Tibial nerve (tissue), 4 donors: ENCODE data around the gene DCTN5. TPM values are rescaled to one million over a fixed set of nuclear protein-coding genes. Genes with fewer than 3 reads are reported as not detected.

Experiments
- DNase-seq, 2 donors: peaks; one replicate each; pipeline ENCODE4 v3.0.0-alpha.2; 2019; ENCODE audit warnings: low spot score in 2 of 2
- H3K27ac ChIP-seq, 4 donors: fragments of 200-600 bp; sonication (generic) in 3 of 4; one replicate each; pipeline ENCODE4 v1.5.1; 2017 to 2019; ENCODE audit warnings: mild to moderate bottlenecking in 1 of 4
- H3K27me3 ChIP-seq, 2 donors: fragments of 200-600 bp; sonication (generic) in 1 of 2; one replicate each; pipeline versions ENCODE4 v1.5.1 to v1.6.0; 2017 to 2019
- H3K36me3 ChIP-seq, 3 donors: fragments of 200-600 bp; sonication (generic); one replicate each; pipeline ENCODE4 v1.5.1; 2018 to 2019
- H3K4me1 ChIP-seq, 4 donors: fragments of 200-600 bp; sonication (generic) in 3 of 4; one replicate each; pipeline ENCODE4 v1.5.1; 2017 to 2019
- H3K4me3 ChIP-seq, 4 donors: fragments of 200-600 bp; sonication (generic) in 3 of 4; one replicate each; pipeline ENCODE4 v1.5.1; 2017 to 2019; ENCODE audit warnings: mild to moderate bottlenecking in 1 of 4, moderate library complexity in 1 of 4
- H3K9me3 ChIP-seq, 4 donors: fragments of 200-600 bp; sonication (generic) in 3 of 4; one replicate each; pipeline ENCODE4 v1.5.1; 2017 to 2019
- EP300 ChIP-seq, 2 donors: sonication (generic); formaldehyde crosslinking; IDR thresholded peaks; one replicate each; pipeline ENCODE4 v1.6.1; 2017; ENCODE audit warnings: antibody characterized with exemption in 2 of 2, mild to moderate bottlenecking in 1 of 2
- POLR2A ChIP-seq, 2 donors: fragments of 450-650 bp; IDR thresholded peaks; one replicate each; pipeline ENCODE4 v1.6.1; 2017; ENCODE audit warnings: antibody characterized with exemption in 2 of 2, mild to moderate bottlenecking in 2 of 2, moderate library complexity in 2 of 2
- WGBS, 2 donors: methylation state at CpG; one replicate each; pipeline ENCODE4 v1.1.5; 2018; 5-methylcytosine and 5-hydroxymethylcytosine counted together
- total RNA-seq, 4 donors: library from RNA; depleted of rRNA; stranded (reverse); fragments of >200 nt; gene quantifications; one replicate each; pipeline ENCODE4 v1.1.0, GENCODE V29; 2016
- TF ChIP-seq, protein P1 (sequence below), 5 experiments: fragments of 200-600 bp in 3 of 5; fragments of 450-650 bp in 2 of 5; sonication (generic) in 3 of 5; IDR thresholded peaks; one replicate each; pipeline ENCODE4 v1.5.1; 2016 to 2019; ENCODE audit warnings: antibody characterized with exemption in 5 of 5, mild to moderate bottlenecking in 3 of 5, moderate library complexity in 2 of 5

DCTN5 gene
- total RNA-seq, 4 donors from 2014 or later = 23.1 to 28.8 (median 27.3) TPM

GRCh38 chr16:23694644-23695373 is 53.5 kb downstream of the DCTN5 start:
- DNase-seq = no peak
- 18 to 20% methylated on average over 28 to 32 of the region's 32 CpGs for WGBS, 2 donors
- Histone ChIP-seq H3K36me3 (peaks cover 0 to 23% (median 9%) of the 10 kb centered on the region in 3 donors), H3K9me3 (no peaks in the 10 kb centered on the region), H3K27me3 (no peaks in the 10 kb centered on the region), H3K4me3 (peak overlapping the region in 1 of 4 donors; percentile 25), H3K4me1 (peaks cover 0 to 9% (median 0%) of the 10 kb centered on the region in 4 donors), H3K27ac (no peak overlapping the region)
- TF ChIP-seq, protein P1, sequence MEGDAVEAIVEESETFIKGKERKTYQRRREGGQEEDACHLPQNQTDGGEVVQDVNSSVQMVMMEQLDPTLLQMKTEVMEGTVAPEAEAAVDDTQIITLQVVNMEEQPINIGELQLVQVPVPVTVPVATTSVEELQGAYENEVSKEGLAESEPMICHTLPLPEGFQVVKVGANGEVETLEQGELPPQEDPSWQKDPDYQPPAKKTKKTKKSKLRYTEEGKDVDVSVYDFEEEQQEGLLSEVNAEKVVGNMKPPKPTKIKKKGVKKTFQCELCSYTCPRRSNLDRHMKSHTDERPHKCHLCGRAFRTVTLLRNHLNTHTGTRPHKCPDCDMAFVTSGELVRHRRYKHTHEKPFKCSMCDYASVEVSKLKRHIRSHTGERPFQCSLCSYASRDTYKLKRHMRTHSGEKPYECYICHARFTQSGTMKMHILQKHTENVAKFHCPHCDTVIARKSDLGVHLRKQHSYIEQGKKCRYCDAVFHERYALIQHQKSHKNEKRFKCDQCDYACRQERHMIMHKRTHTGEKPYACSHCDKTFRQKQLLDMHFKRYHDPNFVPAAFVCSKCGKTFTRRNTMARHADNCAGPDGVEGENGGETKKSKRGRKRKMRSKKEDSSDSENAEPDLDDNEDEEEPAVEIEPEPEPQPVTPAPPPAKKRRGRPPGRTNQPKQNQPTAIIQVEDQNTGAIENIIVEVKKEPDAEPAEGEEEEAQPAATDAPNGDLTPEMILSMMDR (IDR thresholded peaks at IDR 0.05) = no peak

- Histone ChIP-seq H3K27me3 (no peaks in the 10 kb centered on the region), H3K9me3 (no peaks in the 10 kb centered on the region), H3K27ac (no peak overlapping the region), H3K4me1 (peaks cover 0 to 9% (median 0%) of the 10 kb centered on the region in 4 donors), H3K36me3 (peaks cover 0 to 14% (median under 1%) of the 10 kb centered on the region in 3 donors), H3K4me3 (no peak overlapping the region)
- DNase-seq = no peak
- 87 to 89% methylated on average over 11 of the region's 11 CpGs for WGBS, 2 donors
- no peak for TF ChIP-seq POLR2A (IDR thresholded peaks at IDR 0.05)
- no peak for TF ChIP-seq EP300 (IDR thresholded peaks at IDR 0.05)
- TF ChIP-seq, protein P1 (IDR thresholded peaks at IDR 0.05) = no peak
Observed at GRCh38 chr16:23695756-23696155, 54.5 kb downstream of the DCTN5 start.

GRCh38 chr16:23699100-23699499 is 57.8 kb downstream of the DCTN5 start:
- Histone ChIP-seq H3K4me3 (no peak overlapping the region), H3K27ac (peak overlapping the region in 1 of 4 donors; percentile 59), H3K9me3 (peaks cover 0 to 13% (median 0%) of the 10 kb centered on the region in 4 donors), H3K4me1 (peaks cover 0 to 9% (median 0%) of the 10 kb centered on the region in 4 donors), H3K36me3 (no peaks in the 10 kb centered on the region), H3K27me3 (no peaks in the 10 kb centered on the region)
- 86 to 90% methylated on average over 4 of the region's 4 CpGs for WGBS, 2 donors
- DNase-seq = no peak
- TF ChIP-seq POLR2A (IDR thresholded peaks at IDR 0.05) (no peak), EP300 (IDR thresholded peaks at IDR 0.05) (no peak)
- TF ChIP-seq, protein P1 (IDR thresholded peaks at IDR 0.05) = no peak

DNA sequence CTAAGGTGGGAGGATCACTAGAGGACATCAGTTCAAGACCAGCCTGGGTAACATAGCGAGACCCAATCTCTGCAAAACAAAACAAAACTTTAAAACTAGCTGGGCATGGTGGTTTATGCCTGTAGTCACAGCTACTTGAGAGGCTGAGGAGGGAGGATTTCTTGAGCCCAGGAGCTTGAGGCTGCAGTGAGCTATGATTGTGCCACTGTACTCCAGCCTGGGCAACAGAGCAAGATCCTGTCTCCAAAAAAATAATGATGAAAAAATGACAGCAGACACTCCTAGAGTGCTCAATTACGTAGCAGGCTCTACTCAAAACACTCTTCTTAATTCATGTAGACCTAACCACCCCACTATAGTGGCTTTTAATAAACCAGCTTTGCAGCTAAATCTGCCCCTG is 58.8 kb downstream of the DCTN5 start:
- WGBS, 2 donors = 74 to 81% methylated on average over 2 of the region's 2 CpGs
- H3K27me3 ChIP-seq = no peaks in the 10 kb centered on the region
- DNase-seq = no peak
- no peak for TF ChIP-seq POLR2A (IDR thresholded peaks at IDR 0.05)
- TF ChIP-seq, protein P1 (IDR thresholded peaks at IDR 0.05) = no peak
- TF ChIP-seq EP300 (IDR thresholded peaks at IDR 0.05) = no peak
- H3K4me3 ChIP-seq = no peak overlapping the region
- no peak overlapping the region for H3K27ac ChIP-seq
- H3K4me1 ChIP-seq = peaks cover 0 to 1% (median 0%) of the 10 kb centered on the region in 4 donors
- H3K9me3 ChIP-seq = peaks cover 0 to 13% (median 0%) of the 10 kb centered on the region in 4 donors
- no peaks in the 10 kb centered on the region for H3K36me3 ChIP-seq

DNA sequence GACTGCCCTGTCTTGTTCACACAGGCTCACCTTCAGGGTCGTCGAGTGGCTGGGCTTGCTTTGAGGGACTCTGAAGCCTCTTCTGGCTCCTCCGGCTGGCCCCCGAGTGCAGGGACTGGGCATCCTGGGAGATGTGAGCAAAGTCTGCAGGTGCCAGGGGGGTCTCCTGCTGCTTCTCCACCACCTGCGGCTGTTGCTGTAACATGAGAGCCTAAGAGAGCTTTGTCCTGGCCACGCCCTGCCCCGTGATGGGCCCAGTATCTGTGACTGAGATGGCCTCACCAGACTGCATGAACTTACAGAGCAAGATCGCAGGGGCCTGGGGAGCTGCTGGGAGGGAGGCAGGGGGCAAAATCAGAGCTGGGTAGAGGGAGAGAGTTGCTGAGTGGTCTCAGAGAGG is 59.2 kb downstream of the DCTN5 start:
- Histone ChIP-seq H3K9me3 (peaks cover 0 to 13% (median 0%) of the 10 kb centered on the region in 4 donors), H3K36me3 (no peaks in the 10 kb centered on the region), H3K4me1 (no peaks in the 10 kb centered on the region), H3K27ac (no peak overlapping the region), H3K4me3 (no peak overlapping the region), H3K27me3 (no peaks in the 10 kb centered on the region)
- WGBS, 2 donors = 19 to 23% methylated on average over 7 to 8 of the region's 8 CpGs
- DNase-seq = no peak
- TF ChIP-seq, protein P1 (IDR thresholded peaks at IDR 0.05) = no peak
- no peak for TF ChIP-seq EP300 (IDR thresholded peaks at IDR 0.05)
- TF ChIP-seq POLR2A (IDR thresholded peaks at IDR 0.05) = no peak
